ENCODE data around the gene ERCC1.

GRCh38 chr19:45420871-45421270, 2.8 kb downstream of the ERCC1 start:
- TF ChIP-seq TAF1 (CRISPR knock-in tag; IDR thresholded peaks at IDR 0.05) = no peak
- TF ChIP-seq ADNP (CRISPR knock-in tag; IDR thresholded peaks at IDR 0.05) = no peak
- no peak for TF ChIP-seq ZBTB33 (CRISPR knock-in tag; IDR thresholded peaks at IDR 0.05)
